Skin epidermis (tissue), 12 donors: Measurements from ENCODE around the gene FAM107B.
A peak's percentile ranks its signal among the peaks of the same experiment; 100 is the strongest.

Source experiments
- H3K27ac ChIP-seq, 21 experiments: fragments of 200-600 bp; sonication (generic) in 11 of 21; one replicate each; pipeline ENCODE4 v1.5.0; 2020; ENCODE audit warnings: mild to moderate bottlenecking in 3 of 21, inconsistent platforms in 2 of 21, moderate library complexity in 2 of 21
- H3K4me3 ChIP-seq, 7 experiments: fragments of 200-600 bp; sonication (generic) in 2 of 7; one replicate each; pipeline ENCODE4 v1.5.0; 2020; ENCODE audit warnings: inconsistent platforms in 2 of 7, mild to moderate bottlenecking in 2 of 7, moderate library complexity in 1 of 7

FAM107B gene

GRCh38 chr10:14781763-14782162, 7.1 kb upstream of the FAM107B start:
- no peak overlapping the region for H3K27ac ChIP-seq
- H3K4me3 ChIP-seq, result no peak overlapping the region

DNA sequence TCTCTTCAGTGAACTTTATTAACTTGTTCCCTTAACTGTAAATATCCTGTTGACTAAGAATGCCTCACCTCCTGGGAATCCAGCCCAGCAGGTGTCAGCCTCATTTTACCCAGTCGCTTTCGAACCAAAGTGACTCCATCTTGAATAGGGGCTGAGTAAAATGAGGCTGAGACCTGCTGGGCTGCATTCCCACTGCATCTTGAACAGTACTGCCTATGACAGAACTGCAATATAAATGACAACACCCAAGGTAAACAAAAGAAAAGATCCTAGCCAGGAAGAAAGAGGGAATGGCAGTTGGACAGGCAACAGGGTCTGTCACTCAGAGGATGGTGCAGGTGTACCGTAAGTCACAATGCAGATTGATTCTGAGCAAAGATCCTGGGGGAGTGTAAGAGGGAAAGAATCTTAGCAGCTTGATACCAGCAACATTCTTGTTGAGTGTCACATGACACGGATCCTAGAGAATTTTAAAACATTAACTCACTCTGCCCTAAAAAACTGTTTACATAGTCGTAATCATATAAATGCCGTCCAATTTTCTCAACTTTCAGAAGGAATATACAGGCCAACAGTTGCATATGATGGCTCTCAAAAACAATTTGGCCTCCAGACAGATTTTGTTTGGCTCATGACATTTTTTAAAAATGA, 4.4 kb upstream of the FAM107B start:
- no peak overlapping the region for H3K4me3 ChIP-seq
- peak overlapping the region in 2 of 21 experiments; percentile 4 to 18 for H3K27ac ChIP-seq

DNA sequence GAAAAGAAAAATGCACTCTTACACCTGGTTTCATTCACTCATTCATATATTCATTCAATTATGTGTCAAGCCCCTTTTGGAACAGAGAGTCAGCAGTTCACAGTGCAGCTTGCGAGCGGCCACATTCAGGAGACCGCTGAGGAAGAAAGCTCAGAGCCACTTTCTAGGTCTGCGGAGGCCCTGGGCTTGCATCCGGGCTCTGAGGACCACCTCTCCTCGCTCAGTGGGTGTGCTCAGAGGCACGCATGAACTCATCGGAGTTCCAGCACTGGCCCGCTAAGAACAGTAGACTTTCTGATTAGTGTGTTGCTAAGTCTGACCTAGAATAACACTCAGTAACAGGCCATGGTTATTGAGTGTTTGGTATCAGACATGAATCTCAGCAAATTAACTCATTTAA, 1.8 kb upstream of the FAM107B start:
- Histone ChIP-seq H3K4me3 (no peak overlapping the region), H3K27ac (no peak overlapping the region)

DNA sequence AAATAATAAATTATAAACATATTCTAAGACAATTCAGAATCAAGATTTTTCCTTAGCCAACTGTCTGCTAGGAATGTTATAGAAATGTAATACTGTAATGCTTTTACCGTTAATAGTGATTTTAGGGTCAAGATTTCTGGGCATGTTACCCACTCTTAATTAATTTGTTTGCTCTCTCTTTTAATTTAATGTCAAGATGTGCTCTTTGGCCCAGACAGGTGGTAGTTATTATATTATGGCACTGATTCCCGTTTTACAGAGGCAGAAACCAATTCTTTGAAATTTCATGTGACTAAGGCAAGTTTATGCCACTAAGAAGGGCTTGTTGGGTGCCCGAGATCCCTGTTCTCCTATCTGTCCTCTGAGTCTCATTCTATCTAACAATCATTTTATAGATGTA, 959 bp upstream of the FAM107B start:
- H3K4me3 ChIP-seq, result no peak overlapping the region
- H3K27ac ChIP-seq, result no peak overlapping the region

GRCh38 chr10:14774214-14774580, 500 bp downstream of the FAM107B start:
- H3K4me3 ChIP-seq, result no peak overlapping the region

DNA sequence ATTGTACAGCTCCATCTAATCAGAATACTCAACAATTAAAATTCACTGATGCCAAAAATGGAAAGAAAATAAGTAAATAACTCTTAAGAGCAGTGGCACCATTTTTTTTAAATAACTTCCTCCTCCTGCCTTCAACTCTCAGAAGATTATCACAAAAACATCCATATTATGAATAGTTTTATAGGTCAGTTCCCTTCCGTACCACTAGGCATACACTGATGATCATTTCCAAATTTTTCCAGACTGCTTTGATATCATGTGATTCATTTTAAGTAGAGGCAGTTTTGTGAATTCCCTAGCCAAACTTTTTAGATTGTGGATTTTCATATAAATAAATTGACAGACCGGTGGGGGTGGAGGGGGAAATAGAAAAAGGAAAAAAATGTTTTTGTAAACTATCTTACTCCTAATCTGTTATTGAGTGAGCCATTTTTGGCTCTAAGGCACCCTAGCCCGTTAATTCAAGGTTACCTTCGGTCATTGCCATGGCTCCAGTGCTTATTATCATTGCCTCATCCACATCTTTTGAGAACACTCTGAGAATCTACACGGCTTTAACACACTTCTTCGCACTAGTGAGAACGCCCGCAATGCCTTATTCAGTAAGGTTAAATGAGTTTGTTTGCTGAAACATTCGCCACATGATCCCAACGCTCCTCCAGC, 1.0 kb downstream of the FAM107B start:
- no peak overlapping the region for H3K27ac ChIP-seq

More at GRCh38 chr10:14774214-14774580, 500 bp downstream of the FAM107B start:
- H3K27ac ChIP-seq, result no peak overlapping the region

DNA sequence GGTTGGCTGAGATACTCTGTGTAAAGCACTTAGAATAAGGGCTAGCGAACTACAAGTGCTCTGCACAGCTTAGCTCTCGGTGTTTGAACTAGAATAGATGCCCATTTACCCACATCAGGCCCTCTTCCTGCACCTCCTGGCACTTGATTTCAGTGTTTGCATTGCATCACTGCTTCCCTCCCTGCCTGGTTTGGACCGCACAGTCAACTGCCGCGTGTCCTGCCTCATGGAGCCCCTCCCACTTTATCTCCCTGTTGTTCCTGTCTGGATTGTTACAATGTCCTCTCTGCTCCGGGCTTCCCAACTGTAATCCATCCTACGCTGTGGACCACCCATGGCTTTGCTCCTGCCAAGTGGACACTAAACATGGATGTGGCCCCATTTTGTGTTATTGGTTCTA, 2.3 kb downstream of the FAM107B start:
- H3K4me3 ChIP-seq, result no peak overlapping the region
- no peak overlapping the region for H3K27ac ChIP-seq

More for the DNA sequence above, 1.0 kb downstream of the FAM107B start:
- H3K4me3 ChIP-seq, result no peak overlapping the region

GRCh38 chr10:14770927-14771326, 3.8 kb downstream of the FAM107B start:
- Histone ChIP-seq H3K27ac (no peak overlapping the region), H3K4me3 (no peak overlapping the region)

GRCh38 chr10:14761372-14761771, 13.3 kb downstream of the FAM107B start:
- Histone ChIP-seq H3K27ac (no peak overlapping the region), H3K4me3 (no peak overlapping the region)

GRCh38 chr10:14758994-14759664, 15.6 kb downstream of the FAM107B start:
- no peak overlapping the region for H3K27ac ChIP-seq

GRCh38 chr10:14758451-14758850, 16.2 kb downstream of the FAM107B start:
- Histone ChIP-seq H3K4me3 (no peak overlapping the region), H3K27ac (no peak overlapping the region)

More at GRCh38 chr10:14758994-14759664, 15.6 kb downstream of the FAM107B start:
- no peak overlapping the region for H3K4me3 ChIP-seq

- no peak overlapping the region for H3K27ac ChIP-seq
Observed at GRCh38 chr10:14757986-14758385, 16.7 kb downstream of the FAM107B start.

GRCh38 chr10:14757394-14757793, 17.3 kb downstream of the FAM107B start:
- H3K27ac ChIP-seq, result no peak overlapping the region
- H3K4me3 ChIP-seq, result no peak overlapping the region

More at GRCh38 chr10:14757986-14758385, 16.7 kb downstream of the FAM107B start:
- no peak overlapping the region for H3K4me3 ChIP-seq

GRCh38 chr10:14753441-14753840, 21.3 kb downstream of the FAM107B start:
- H3K4me3 ChIP-seq, result no peak overlapping the region
- H3K27ac ChIP-seq, result peak overlapping the region in 2 of 21 experiments; percentile 14 to 21

DNA sequence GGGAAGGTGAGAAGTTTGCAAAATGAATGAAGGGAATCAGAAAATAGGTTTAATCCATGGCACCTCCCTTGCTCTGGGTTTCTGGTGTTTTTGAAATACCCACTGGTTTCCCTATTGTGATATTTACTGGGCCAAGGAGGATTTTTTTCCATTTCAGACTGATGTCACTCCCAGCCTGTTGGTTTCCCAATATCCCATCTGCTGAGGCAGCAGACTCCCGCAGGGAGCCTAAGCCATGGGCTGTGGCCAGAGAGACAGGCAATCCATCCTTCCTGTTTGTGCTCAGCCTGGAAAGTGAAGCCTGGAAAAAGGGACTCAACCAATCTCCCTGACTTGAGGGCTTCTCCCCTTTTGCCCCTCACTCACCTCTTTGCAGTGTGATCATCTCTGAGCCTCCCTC, 22.8 kb downstream of the FAM107B start:
- Histone ChIP-seq H3K27ac (peak overlapping the region in 18 of 21 experiments; percentile 9 to 84 (median 52)), H3K4me3 (no peak overlapping the region)

- H3K27ac ChIP-seq, result peak overlapping the region in 18 of 21 experiments; percentile 3 to 84 (median 48)
- no peak overlapping the region for H3K4me3 ChIP-seq
Observed at GRCh38 chr10:14751014-14751896, 23.4 kb downstream of the FAM107B start.

DNA sequence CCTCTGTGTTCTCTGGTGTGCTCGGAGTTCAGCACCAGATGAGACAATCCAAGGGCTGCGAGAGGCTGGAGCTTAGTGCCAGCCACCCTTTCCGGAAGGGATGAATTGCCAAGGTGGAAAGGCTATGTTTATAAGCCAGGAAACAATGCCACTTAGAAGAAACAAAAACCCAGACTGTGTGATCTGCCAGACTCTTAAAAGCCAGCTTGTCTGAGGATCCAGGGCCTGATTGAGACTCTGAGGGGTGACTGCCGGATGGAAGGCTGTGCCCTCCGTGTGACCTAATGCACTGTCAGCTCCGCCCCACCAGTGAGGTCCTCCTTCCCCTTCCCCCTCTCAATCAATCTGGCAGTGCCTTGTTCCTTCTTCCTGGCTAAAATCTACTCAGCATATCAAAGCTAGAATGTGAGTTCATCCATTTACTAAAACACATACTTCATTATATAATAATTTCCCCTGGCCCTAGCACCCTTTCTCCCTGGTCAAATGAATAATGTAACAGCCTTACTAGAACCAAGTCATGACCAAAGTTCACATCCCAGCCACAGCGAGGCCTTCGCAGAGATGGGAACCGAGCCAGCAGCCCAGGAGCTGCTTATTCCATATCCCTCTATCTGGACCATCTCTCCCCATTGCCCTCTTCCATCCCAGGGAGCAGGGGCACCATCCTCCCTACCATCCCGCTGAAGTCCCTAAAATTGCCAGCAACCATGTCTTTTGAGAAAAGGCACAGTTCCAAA, 25.5 kb downstream of the FAM107B start:
- H3K27ac ChIP-seq, result peak overlapping the region in 7 of 21 experiments; percentile 3 to 69 (median 33)
- no peak overlapping the region for H3K4me3 ChIP-seq

- H3K27ac ChIP-seq, result peak overlapping the region in 4 of 21 experiments; percentile 3 to 69 (median 41)
- H3K4me3 ChIP-seq, result no peak overlapping the region
Observed at GRCh38 chr10:14748441-14748840, 26.3 kb downstream of the FAM107B start.

DNA sequence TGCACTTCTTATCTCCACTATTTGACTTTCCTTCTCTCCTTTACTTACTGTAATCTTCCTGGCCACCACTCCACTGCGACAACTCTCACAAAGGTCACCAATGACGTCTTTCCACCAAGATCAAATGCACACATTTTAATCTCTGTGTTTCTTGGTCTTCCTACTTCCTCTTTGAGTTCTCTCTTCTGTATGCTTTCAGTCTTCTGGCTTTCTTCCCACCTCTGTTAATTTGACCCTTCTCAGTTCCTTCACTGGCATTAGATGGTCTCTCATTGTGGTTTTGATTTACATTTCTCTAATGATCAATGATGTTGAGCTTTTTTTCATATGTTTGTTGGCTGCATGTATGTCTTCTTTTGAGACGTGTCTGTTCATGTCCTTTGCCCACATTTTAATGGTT, 31.9 kb downstream of the FAM107B start:
- peak overlapping the region in 2 of 21 experiments; percentile 12 to 29 for H3K27ac ChIP-seq
- H3K4me3 ChIP-seq, result no peak overlapping the region
